Smooth muscle cell (in vitro differentiated cells): ENCODE data around the gene ABCF2. TPM values are rescaled to one million over a fixed set of nuclear protein-coding genes. Genes with fewer than 3 reads are reported as not detected.

ENCODE experiments used
- DNase-seq: peaks from one replicate; lab custom pipeline; 2025; ENCODE audit not compliant: unreplicated experiment; lab: John Stamatoyannopoulos, UW
- H2AFZ ChIP-seq: fragments of 200-600 bp; sonication (generic); 2 replicates; pipeline ENCODE4 v1.6.0; 2016; ENCODE audit warnings: antibody characterized with exemption, low read depth, mild to moderate bottlenecking
- H3F3A ChIP-seq: fragments of 200-600 bp; sonication (generic); 2 replicates; pipeline ENCODE4 v1.6.0; 2017; ENCODE audit warnings: antibody characterized with exemption, low read depth
- H3K27ac ChIP-seq: fragments of 200-600 bp; sonication (generic); 2 replicates; pipeline ENCODE4 v1.5.1; 2016; ENCODE audit warnings: low read depth, mild to moderate bottlenecking
- H3K27me3 ChIP-seq: fragments of 200-600 bp; sonication (generic); 2 replicates; pipeline ENCODE4 v1.6.1; 2016; ENCODE audit warnings: low read depth, mild to moderate bottlenecking
- H3K36me3 ChIP-seq: fragments of 200-600 bp; sonication (generic); 2 replicates; pipeline ENCODE4 v1.5.1; 2016; ENCODE audit warnings: low read depth
- H3K4me1 ChIP-seq: fragments of 200-600 bp; sonication (generic); 2 replicates; pipeline ENCODE4 v1.5.1; 2016; ENCODE audit warnings: low read depth
- H3K4me2 ChIP-seq: fragments of 200-600 bp; sonication (generic); 2 replicates; pipeline ENCODE4 v1.6.0; 2016; ENCODE audit warnings: mild to moderate bottlenecking
- H3K4me3 ChIP-seq: fragments of 200-600 bp; sonication (generic); 2 replicates; pipeline ENCODE4 v1.5.1; 2016; ENCODE audit warnings: mild to moderate bottlenecking
- H3K79me2 ChIP-seq: fragments of 200-600 bp; sonication (generic); 2 replicates; pipeline ENCODE4 v1.6.0; 2016; ENCODE audit warnings: low read depth, mild to moderate bottlenecking
- H3K9ac ChIP-seq: fragments of 200-600 bp; sonication (generic); 2 replicates; pipeline ENCODE4 v1.6.0; 2016; ENCODE audit warnings: low read depth
- H3K9me3 ChIP-seq: fragments of 200-600 bp; sonication (generic); replicated peaks from 2 replicates; pipeline ENCODE4 v1.5.1; 2016; ENCODE audit warnings: low read depth
- H4K20me1 ChIP-seq: fragments of 200-600 bp; sonication (generic); 2 replicates; pipeline ENCODE4 v1.6.0; 2016; ENCODE audit warnings: low read depth
- WGBS: methylation state at CpG from one replicate; pipeline ENCODE4 v1.1.7; 2016; ENCODE audit warnings: low lambda C conversion rate; 5-methylcytosine and 5-hydroxymethylcytosine counted together
- polyA plus RNA-seq: library from polyadenylated mRNA; unstranded; fragments of >200 nt; fragmentation: Nextera tagmentation; extraction: Ambion mirVana; gene quantifications from 2 replicates; pipeline ENCODE4 v1.2.1, GENCODE V29; 2016
- total RNA-seq: library from RNA; depleted of rRNA; stranded (reverse); fragments of >200 nt; gene quantifications from 2 replicates; pipeline ENCODE4 v1.2.3, GENCODE V29; 2014
- TF ChIP-seq, protein P1 (sequence below): fragments of 200-600 bp; sonication (generic); IDR thresholded peaks from 2 replicates; pipeline ENCODE4 v1.5.1; 2017; ENCODE audit warnings: borderline replicate concordance, mild to moderate bottlenecking, antibody characterized with exemption; ENCODE audit not compliant: insufficient read depth, poor library complexity, severe bottlenecking

ABCF2 gene
- total and polyA plus RNA-seq, 2 experiments from 2014 or later, result 24.2 to 30.5 TPM

DNA sequence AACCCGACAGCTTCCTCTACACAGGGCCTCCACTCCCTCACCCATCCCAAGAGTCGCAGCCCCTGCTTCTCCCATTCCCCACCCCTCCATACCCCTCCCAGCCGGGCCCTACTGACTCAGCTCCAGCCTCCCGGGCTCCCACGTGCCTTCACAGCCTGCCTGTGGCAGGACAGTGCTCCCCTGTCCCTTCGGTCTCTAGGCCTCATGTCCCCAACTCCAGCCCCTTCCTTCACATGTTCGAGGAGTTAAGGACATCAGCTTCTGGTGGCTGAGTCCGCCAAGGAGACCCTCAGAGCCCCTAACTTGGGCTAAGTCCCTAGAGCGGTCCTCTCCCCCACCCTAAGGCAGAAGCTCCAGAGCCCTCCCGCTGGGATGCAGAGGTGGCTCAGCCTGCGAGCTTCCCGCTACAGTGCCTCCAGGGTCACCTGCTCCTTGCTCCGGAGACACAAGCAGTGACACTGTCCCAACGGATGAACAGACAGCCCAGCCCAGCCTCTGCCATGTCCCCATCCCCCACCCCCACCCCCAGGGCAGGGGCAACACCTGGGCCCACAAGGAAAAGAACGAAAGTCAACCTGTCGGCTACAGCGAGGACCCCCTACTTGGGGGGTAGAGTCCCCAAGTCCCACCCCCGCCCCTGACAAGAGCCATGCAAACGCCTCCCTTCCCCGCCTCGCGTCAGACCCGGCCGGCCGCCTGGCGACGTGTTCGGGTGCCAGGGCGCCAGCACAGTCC, 20.8 kb upstream of the ABCF2 start:
- TF ChIP-seq, protein P1, sequence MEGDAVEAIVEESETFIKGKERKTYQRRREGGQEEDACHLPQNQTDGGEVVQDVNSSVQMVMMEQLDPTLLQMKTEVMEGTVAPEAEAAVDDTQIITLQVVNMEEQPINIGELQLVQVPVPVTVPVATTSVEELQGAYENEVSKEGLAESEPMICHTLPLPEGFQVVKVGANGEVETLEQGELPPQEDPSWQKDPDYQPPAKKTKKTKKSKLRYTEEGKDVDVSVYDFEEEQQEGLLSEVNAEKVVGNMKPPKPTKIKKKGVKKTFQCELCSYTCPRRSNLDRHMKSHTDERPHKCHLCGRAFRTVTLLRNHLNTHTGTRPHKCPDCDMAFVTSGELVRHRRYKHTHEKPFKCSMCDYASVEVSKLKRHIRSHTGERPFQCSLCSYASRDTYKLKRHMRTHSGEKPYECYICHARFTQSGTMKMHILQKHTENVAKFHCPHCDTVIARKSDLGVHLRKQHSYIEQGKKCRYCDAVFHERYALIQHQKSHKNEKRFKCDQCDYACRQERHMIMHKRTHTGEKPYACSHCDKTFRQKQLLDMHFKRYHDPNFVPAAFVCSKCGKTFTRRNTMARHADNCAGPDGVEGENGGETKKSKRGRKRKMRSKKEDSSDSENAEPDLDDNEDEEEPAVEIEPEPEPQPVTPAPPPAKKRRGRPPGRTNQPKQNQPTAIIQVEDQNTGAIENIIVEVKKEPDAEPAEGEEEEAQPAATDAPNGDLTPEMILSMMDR, result no peak
- peak overlapping the region; percentile 93 for H2AFZ ChIP-seq
- no peaks in the 10 kb centered on the region for H3K9me3 ChIP-seq
- peaks cover 47% of the 10 kb centered on the region for H3K4me1 ChIP-seq
- no peaks in the 10 kb centered on the region for H3K27me3 ChIP-seq
- peak overlapping the region; percentile 99 for H3K4me2 ChIP-seq
- H4K20me1 ChIP-seq, result peaks cover 46% of the 10 kb centered on the region
- peak overlapping the region; percentile 80 for H3K4me3 ChIP-seq
- 11% methylated on average over 12 of the region's 29 CpGs for WGBS
- H3K9ac ChIP-seq, result peak overlapping the region; percentile 90
- H3K27ac ChIP-seq, result peak overlapping the region; percentile 81
- no peak for DNase-seq
- H3F3A ChIP-seq, result no peaks in the 10 kb centered on the region
- H3K36me3 ChIP-seq, result no peaks in the 10 kb centered on the region
- peaks cover 28% of the 10 kb centered on the region for H3K79me2 ChIP-seq

DNA sequence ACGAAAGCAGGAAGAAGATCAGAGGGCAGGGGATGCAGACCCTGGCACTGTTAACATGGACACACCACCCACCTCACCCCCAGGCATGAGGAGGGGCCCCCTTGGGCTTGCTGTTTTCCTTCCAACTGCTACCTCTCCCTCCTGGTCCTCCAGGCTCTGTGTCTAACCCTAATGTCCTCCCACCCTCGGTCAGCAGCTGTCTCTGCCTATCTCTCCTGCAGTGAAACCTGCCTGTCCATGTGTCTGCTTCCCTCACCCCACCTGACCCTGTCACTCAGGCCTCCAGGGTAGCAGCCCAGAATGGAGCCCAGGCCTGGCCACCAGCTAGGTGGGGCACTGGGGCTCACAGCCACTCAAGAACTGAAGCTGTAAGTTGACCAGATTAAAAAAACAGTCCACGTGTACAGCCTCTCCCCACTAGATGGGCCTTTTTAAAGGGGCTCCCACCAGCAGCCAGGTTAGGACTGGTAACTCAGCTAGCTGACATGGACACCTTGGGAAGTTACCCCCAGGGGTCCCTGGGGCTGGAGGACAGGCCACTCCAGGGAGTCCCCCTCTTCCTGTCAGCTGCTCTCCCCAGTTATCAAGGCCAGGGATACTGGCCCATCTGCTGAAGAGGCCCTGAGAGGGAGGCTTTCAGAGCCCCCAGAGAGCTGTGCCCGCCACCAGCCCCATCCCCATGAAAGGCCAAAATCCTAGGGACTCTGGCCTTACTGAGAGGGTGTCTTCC, 20.0 kb upstream of the ABCF2 start:
- no peak for DNase-seq
- Histone ChIP-seq H4K20me1 (peaks cover 54% of the 10 kb centered on the region), H3K79me2 (peaks cover 28% of the 10 kb centered on the region), H3K4me2 (peak overlapping the region; percentile 99), H3K9ac (no peak overlapping the region), H3K36me3 (no peaks in the 10 kb centered on the region), H3F3A (no peaks in the 10 kb centered on the region), H3K9me3 (no peaks in the 10 kb centered on the region), H3K27ac (peak overlapping the region; percentile 81), H2AFZ (no peak overlapping the region), H3K4me1 (peaks cover 39% of the 10 kb centered on the region), H3K4me3 (peak overlapping the region; percentile 80), H3K27me3 (no peaks in the 10 kb centered on the region)
- TF ChIP-seq, protein P1, result no peak
- whole genome bisulfite sequencing, result 23% methylated on average over 4 of the region's 4 CpGs

DNA sequence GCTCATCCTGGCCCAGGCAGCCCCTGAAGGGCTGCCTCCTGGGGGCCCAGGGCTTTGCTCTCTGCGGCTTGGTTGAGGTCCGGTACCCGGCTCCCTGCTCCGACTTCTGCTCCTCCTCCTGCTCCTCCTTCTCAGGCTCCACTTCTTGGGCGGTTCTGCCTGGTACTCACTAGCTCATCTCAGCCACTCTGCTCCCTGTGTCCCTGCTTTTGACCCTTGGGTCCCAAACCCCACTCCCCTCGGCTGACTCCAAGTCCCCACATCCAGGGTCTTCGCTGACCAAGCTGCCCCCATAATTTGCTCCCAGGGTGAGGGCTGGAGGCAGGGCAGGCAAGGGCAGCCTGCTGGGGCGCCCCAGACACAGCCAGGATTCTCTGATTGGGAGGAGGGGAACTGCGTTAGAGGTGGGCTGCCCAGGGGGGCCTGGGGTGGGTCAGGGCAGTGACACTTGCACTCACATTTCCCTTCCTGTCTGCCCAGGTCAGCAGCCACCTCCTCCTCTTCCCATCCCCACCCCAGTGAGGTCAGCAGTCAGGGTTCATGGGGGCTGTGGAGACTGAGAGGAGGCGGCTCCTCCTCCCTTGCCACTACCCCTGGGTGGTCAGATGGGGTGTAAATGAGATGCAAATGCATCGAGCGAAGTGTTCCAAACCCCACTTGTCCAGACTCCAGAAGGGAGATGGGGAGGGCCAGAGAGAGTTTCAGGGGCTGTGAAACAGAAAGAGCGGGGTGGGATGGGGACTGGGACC, 19.3 kb upstream of the ABCF2 start:
- Histone ChIP-seq H3K4me2 (peak overlapping the region; percentile 99), H3K36me3 (no peaks in the 10 kb centered on the region), H3F3A (no peaks in the 10 kb centered on the region), H3K9ac (no peak overlapping the region), H3K27ac (no peak overlapping the region), H4K20me1 (peaks cover 61% of the 10 kb centered on the region), H3K79me2 (peaks cover 28% of the 10 kb centered on the region), H2AFZ (no peak overlapping the region), H3K4me1 (peaks cover 37% of the 10 kb centered on the region), H3K4me3 (peak overlapping the region; percentile 80), H3K9me3 (no peaks in the 10 kb centered on the region), H3K27me3 (no peaks in the 10 kb centered on the region)
- 46% methylated on average over 13 of the region's 13 CpGs for WGBS
- no peak for DNase-seq
- TF ChIP-seq, protein P1, result no peak
